Vagina (tissue), 2 donors: ENCODE measurements around the gene ARFGEF3.

Source experiments
- POLR2A ChIP-seq, 2 donors: fragments of 450-650 bp; IDR thresholded peaks; one replicate each; pipeline ENCODE4 v1.6.1; 2017; ENCODE audit warnings: antibody characterized with exemption in 2 of 2, mild to moderate bottlenecking in 2 of 2, moderate library complexity in 2 of 2
- TF ChIP-seq, protein P1 (sequence below), 3 experiments: fragments of 450-650 bp in 2 of 3; fragments of 200-600 bp in 1 of 3; sonication (generic) in 1 of 3; IDR thresholded peaks; one replicate each; pipeline ENCODE4 v1.5.1; 2017 to 2019; ENCODE audit warnings: antibody characterized with exemption in 3 of 3, mild to moderate bottlenecking in 2 of 3, moderate library complexity in 2 of 3

GRCh38 chr6:138371452-138371711, 209.6 kb downstream of the ARFGEF3 start:
- TF ChIP-seq, protein P1, sequence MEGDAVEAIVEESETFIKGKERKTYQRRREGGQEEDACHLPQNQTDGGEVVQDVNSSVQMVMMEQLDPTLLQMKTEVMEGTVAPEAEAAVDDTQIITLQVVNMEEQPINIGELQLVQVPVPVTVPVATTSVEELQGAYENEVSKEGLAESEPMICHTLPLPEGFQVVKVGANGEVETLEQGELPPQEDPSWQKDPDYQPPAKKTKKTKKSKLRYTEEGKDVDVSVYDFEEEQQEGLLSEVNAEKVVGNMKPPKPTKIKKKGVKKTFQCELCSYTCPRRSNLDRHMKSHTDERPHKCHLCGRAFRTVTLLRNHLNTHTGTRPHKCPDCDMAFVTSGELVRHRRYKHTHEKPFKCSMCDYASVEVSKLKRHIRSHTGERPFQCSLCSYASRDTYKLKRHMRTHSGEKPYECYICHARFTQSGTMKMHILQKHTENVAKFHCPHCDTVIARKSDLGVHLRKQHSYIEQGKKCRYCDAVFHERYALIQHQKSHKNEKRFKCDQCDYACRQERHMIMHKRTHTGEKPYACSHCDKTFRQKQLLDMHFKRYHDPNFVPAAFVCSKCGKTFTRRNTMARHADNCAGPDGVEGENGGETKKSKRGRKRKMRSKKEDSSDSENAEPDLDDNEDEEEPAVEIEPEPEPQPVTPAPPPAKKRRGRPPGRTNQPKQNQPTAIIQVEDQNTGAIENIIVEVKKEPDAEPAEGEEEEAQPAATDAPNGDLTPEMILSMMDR (IDR thresholded peaks at IDR 0.05) = no peak
- TF ChIP-seq POLR2A (IDR thresholded peaks at IDR 0.05) = no peak
